ENCODE measurements around the gene ZNF580. TPM values are rescaled to one million over a fixed set of nuclear protein-coding genes. Genes with fewer than 3 reads are reported as not detected.
A peak's percentile ranks its signal among the peaks of the same experiment; 100 is the strongest.

Gene ZNF580
- total and polyA plus RNA-seq, 2 of the 13 experiments (the other 11 are each of a cell fraction or from before 2014, with no cell fraction given) = 4.4 to 6.0 TPM

- TF ChIP-seq ZNF17 (CRISPR knock-in tag; IDR thresholded peaks at IDR 0.05) = no peak
- 0 out of 2 replicates have a peak, but pooled peaks have one; percentile 9 for TF ChIP-seq NFKB2 (CRISPR knock-in tag; IDR thresholded peaks at IDR 0.05; ENCODE audit: borderline replicate concordance)
- TF ChIP-seq SKI (IDR thresholded peaks at IDR 0.05; ENCODE audit: partially characterized antibody) = no peak
- 0 out of 2 replicates have a peak, but pooled peaks have one; percentile 13 for TF ChIP-seq UBTF (CRISPR knock-in tag; IDR thresholded peaks at IDR 0.05)
- no peak for TF ChIP-seq CHD4 (IDR thresholded peaks at IDR 0.05; ENCODE audit: borderline replicate concordance, low read length)
- TF ChIP-seq FOXC1 (CRISPR knock-in tag; IDR thresholded peaks at IDR 0.05; ENCODE audit: borderline replicate concordance) = no peak
These were observed 5.5 kb upstream of the ZNF580 start (continued) for GRCh38 chr19:55635334-55635717.

- BruUV-seq (replicated peaks) = no TSS peak
- no peak for FAIRE-seq
These were observed 4.9 kb upstream of the ZNF580 start for GRCh38 chr19:55635856-55636440.

More at GRCh38 chr19:55635856-55636440, 4.9 kb upstream of the ZNF580 start:
- DNase-seq (ENCODE audit: low spot score) = no peak
- Histone ChIP-seq H3K27me3 (ENCODE audit: control insufficient read depth in 1 of 2, insufficient read depth in 2 of 2, low read length in 2 of 2) (no peaks in the 10 kb centered on the region; a peak in 1 of 5 replicates), H3K4me2 (ENCODE audit: low read depth, low read length) (peak overlapping the region; percentile 98), H2AFZ (ENCODE audit: low read length) (no peak overlapping the region), H3K27ac (ENCODE audit: extremely low read length, insufficient read depth, low read length) (peak overlapping the region; percentile 86), H3K4me3 (replicated peaks in 1 of 3; ENCODE audit: insufficient read depth in 1 of 3, low read depth in 2 of 3, low read length in 3 of 3) (peak overlapping the region; percentile 93 to 100 (median 94)), H3K9me3 (ENCODE audit: low read length) (no peaks in the 10 kb centered on the region), H3K9ac (ENCODE audit: insufficient read depth, low read depth, low read length) (peak overlapping the region; percentile 99), H3K4me1 (ENCODE audit: insufficient read depth, low read length) (peaks cover 57% of the 10 kb centered on the region), H4K20me1 (ENCODE audit: insufficient read depth, low read length) (no peaks in the 10 kb centered on the region), H3K79me2 (ENCODE audit: insufficient read depth, low read length) (peaks cover 23% of the 10 kb centered on the region), H3K36me3 (replicated peaks in 1 of 2; ENCODE audit: control insufficient read depth in 1 of 2, insufficient read depth in 2 of 2, low read length in 2 of 2) (no peaks in the 10 kb centered on the region)
- TF ChIP-seq ZBTB7B (CRISPR knock-in tag; IDR thresholded peaks at IDR 0.05) (no peak), ZNF468 (CRISPR knock-in tag; IDR thresholded peaks at IDR 0.05) (no peak), ZSCAN9 (CRISPR knock-in tag; IDR thresholded peaks at IDR 0.05; ENCODE audit: borderline replicate concordance) (no peak), DDIT3 (CRISPR knock-in tag; IDR thresholded peaks at IDR 0.05) (no peak), SRF (IDR thresholded peaks at IDR 0.05; ENCODE audit: low read depth, low read length) (no peak), DNMT1 (CRISPR knock-in tag; IDR thresholded peaks at IDR 0.05) (no peak), U2AF2 (IDR thresholded peaks at IDR 0.05; ENCODE audit: low read depth, low read length) (no peak), ZFP36 (IDR thresholded peaks at IDR 0.05; ENCODE audit: borderline replicate concordance, low read depth, low read length, partially characterized antibody) (no peak)
- ATAC-seq = no peak
- intact Hi-C loops (cut with micrococcal nuclease; ENCODE audit: unreplicated experiment) = loop anchor here (1.0 to 10.0 kb wide), 2 partner anchors 51 to 117 kb away; partner anchors contain the start of gene ZNF579
- 37% methylated on average over 7 of the region's 7 CpGs for WGBS (ENCODE audit: low lambda C conversion rate)
- ChIA-PET CTCF (ENCODE audit: low intra/inter-chr PET ratio, low total read pairs) (no interaction called here), POLR2A (interaction anchor here (2.3 to 3.3 kb wide), 2 partner anchors 11 to 19 kb away, joined by 12 to 15 read pairs; partner anchors contain the start of genes U2AF2 and ZNF784)
- in situ Hi-C loops (cut with HindIII; ENCODE audit: extremely low pct_ligation_motif_present, low pct_unique_long_range_greater_than_20kb) = no loop called here
